IMR-90 (cell line): ENCODE results near the gene EIF3A. TPM values are rescaled to one million over a fixed set of nuclear protein-coding genes. Genes with fewer than 3 reads are reported as not detected.

Experiments used
- ATAC-seq: fragments of 200-7000 bp; cut with Tn5 transposase; 2 replicates; pipeline ENCODE4 v1.9.1; 2020; ENCODE audit warnings: low read depth, mild to moderate bottlenecking, moderate library complexity
- BruUV-seq: library from RNA; stranded (reverse); fragments of 400-500 nt; replicated peaks from 2 replicates; lab custom pipeline; 2021; lab: Mats Ljungman, UMichigan
- CTCF ChIA-PET: fragments of 300-600 bp; formaldehyde crosslinking; extraction: SDS; loops from one replicate; lab custom pipeline; 2021; ENCODE audit warnings: antibody characterized with exemption; lab: Yijun Ruan, JAX
- POLR2A ChIA-PET: fragments of 300-600 bp; sonication (Branson Sonifier 250); formaldehyde crosslinking; loops from one replicate; lab custom pipeline; 2022; ENCODE audit warnings: antibody characterized with exemption; ENCODE audit not compliant: unreplicated experiment; lab: Charles Lee
- DNase-seq: peaks from one replicate; pipeline ENCODE4 v3.0.0; 2013
- H2AFZ ChIP-seq: replicated peaks from 2 replicates; pipeline ENCODE3; 2013; ENCODE audit warnings: low read length, mild to moderate bottlenecking; ENCODE audit not compliant: poor library complexity
- H2AK5ac ChIP-seq: 2 replicates; pipeline ENCODE4 v1.6.1; 2013; ENCODE audit warnings: low read depth, low read length, inconsistent platforms
- H2AK9ac ChIP-seq: replicated peaks from 2 replicates; pipeline ENCODE3; 2013; ENCODE audit warnings: mild to moderate bottlenecking, low read depth, low read length, moderate library complexity; ENCODE audit not compliant: poor library complexity
- H2BK120ac ChIP-seq: 2 replicates; pipeline ENCODE4 v1.6.1; 2013; ENCODE audit warnings: low read depth, low read length, inconsistent platforms
- H2BK15ac ChIP-seq: 3 replicates; pipeline ENCODE4 v1.6.1; 2013; ENCODE audit warnings: low read depth, low read length, inconsistent platforms
- H2BK20ac ChIP-seq: 2 replicates; pipeline ENCODE4 v1.6.1; 2013; ENCODE audit warnings: low read depth, mild to moderate bottlenecking, inconsistent platforms, low read length, moderate library complexity
- H2BK5ac ChIP-seq: 2 replicates; pipeline ENCODE4 v1.6.1; 2013; ENCODE audit warnings: mild to moderate bottlenecking, low read depth, low read length, inconsistent platforms; ENCODE audit not compliant: poor library complexity, severe bottlenecking
- H3K14ac ChIP-seq: replicated peaks from 2 replicates; pipeline ENCODE4 v1.6.1; 2013; ENCODE audit warnings: low read depth, low read length, inconsistent platforms
- H3K18ac ChIP-seq: 2 replicates; pipeline ENCODE4 v1.6.1; 2013; ENCODE audit warnings: low read depth, low read length, control low read depth
- H3K23ac ChIP-seq: 2 replicates; pipeline ENCODE4 v1.6.1; 2013; ENCODE audit warnings: low read depth, low read length, inconsistent platforms
- H3K27ac ChIP-seq: 2 replicates; pipeline ENCODE4 v1.5.1; 2013; ENCODE audit warnings: mild to moderate bottlenecking, control low read depth, low read length; ENCODE audit not compliant: insufficient read depth
- H3K27me3 ChIP-seq: 2 replicates; pipeline ENCODE4 v1.6.1; 2013; ENCODE audit warnings: low read length; ENCODE audit not compliant: control insufficient read depth, insufficient read depth
- H3K36me3 ChIP-seq: 2 replicates; pipeline ENCODE4 v1.6.1; 2013; ENCODE audit warnings: low read length, mixed read lengths; ENCODE audit not compliant: control insufficient read depth, insufficient read depth
- H3K4ac ChIP-seq: 2 replicates; pipeline ENCODE4 v1.6.1; 2013; ENCODE audit warnings: low read depth, low read length, inconsistent platforms
- H3K4me1 ChIP-seq: 2 replicates; pipeline ENCODE4 v1.6.1; 2013; ENCODE audit warnings: low read length, mixed read lengths; ENCODE audit not compliant: control insufficient read depth, insufficient read depth
- H3K4me2 ChIP-seq: 2 replicates; pipeline ENCODE4 v1.6.1; 2013; ENCODE audit warnings: low read depth, mild to moderate bottlenecking, control low read depth, low read length, moderate library complexity
- H3K4me3 ChIP-seq: 2 replicates; pipeline ENCODE4 v1.5.1; 2013; ENCODE audit warnings: low read depth, mild to moderate bottlenecking, control low read depth, low read length, moderate library complexity; ENCODE audit not compliant: insufficient read depth
- H3K56ac ChIP-seq: 2 replicates; pipeline ENCODE4 v1.6.1; 2013; ENCODE audit warnings: low read length, inconsistent platforms; ENCODE audit not compliant: insufficient read depth; ENCODE audit errors: extremely low read depth
- H3K79me1 ChIP-seq, 2 experiments: 2 replicates each; pipeline ENCODE4 v1.6.1; 2013; ENCODE audit warnings: low read length in 2 of 2, inconsistent platforms in 1 of 2, low read depth in 1 of 2
- H3K9ac ChIP-seq: 2 replicates; pipeline ENCODE4 v1.6.1; 2013; ENCODE audit warnings: low read depth, low read length, control low read depth
- H3K9me1 ChIP-seq: 2 replicates; pipeline ENCODE4 v1.6.1; 2013; ENCODE audit warnings: low read length, inconsistent platforms; ENCODE audit not compliant: insufficient read depth
- H3K9me3 ChIP-seq: 2 replicates; pipeline ENCODE4 v1.6.1; 2013; ENCODE audit warnings: low read length; ENCODE audit not compliant: control insufficient read depth, insufficient read depth
- H4K20me1 ChIP-seq: 2 replicates; pipeline ENCODE4 v1.6.1; 2013; ENCODE audit warnings: low read length, inconsistent platforms; ENCODE audit not compliant: insufficient read depth
- H4K5ac ChIP-seq: 2 replicates; pipeline ENCODE4 v1.6.1; 2013; ENCODE audit warnings: mild to moderate bottlenecking, low read depth, low read length, control low read depth
- H4K8ac ChIP-seq, 2 experiments: 2 replicates each; pipeline ENCODE4 v1.6.1; 2013; ENCODE audit warnings: low read depth in 2 of 2, low read length in 2 of 2, control low read depth in 1 of 2, inconsistent platforms in 1 of 2
- H4K91ac ChIP-seq: 2 replicates; pipeline ENCODE4 v1.6.1; 2013; ENCODE audit warnings: low read depth, low read length, inconsistent platforms; ENCODE audit not compliant: insufficient read depth
- CHD1 ChIP-seq: IDR thresholded peaks from 2 replicates; pipeline ENCODE4 v1.6.1; 2012; ENCODE audit warnings: low read depth, low read length, improper control_type of control experiment
- MAZ ChIP-seq: IDR thresholded peaks from 2 replicates; pipeline ENCODE4 v1.6.1; 2012; ENCODE audit warnings: low read depth, mild to moderate bottlenecking, low read length, improper control_type of control experiment, moderate library complexity, borderline replicate concordance
- POLR2A ChIP-seq: IDR thresholded peaks from 2 replicates; pipeline ENCODE4 v1.6.1; 2012; ENCODE audit warnings: mild to moderate bottlenecking, low read depth, low read length
- RAD21 ChIP-seq: IDR thresholded peaks from 2 replicates; pipeline ENCODE4 v1.6.1; 2012; ENCODE audit warnings: low read length, improper control_type of control experiment
- RCOR1 ChIP-seq: IDR thresholded peaks from 2 replicates; pipeline ENCODE4 v1.6.1; 2012; ENCODE audit warnings: mild to moderate bottlenecking, low read length, improper control_type of control experiment; ENCODE audit not compliant: insufficient replicate concordance
- SMC3 ChIP-seq: fragments of 150-350 bp; IDR thresholded peaks from 2 replicates; pipeline ENCODE4 v1.6.1; 2016; ENCODE audit warnings: low read depth, mild to moderate bottlenecking, antibody characterized with exemption, low read length, moderate library complexity
- USF2 ChIP-seq: fragments of 150-350 bp; IDR thresholded peaks from 2 replicates; pipeline ENCODE4 v1.6.1; 2017; ENCODE audit warnings: mild to moderate bottlenecking, antibody characterized with exemption, low read length, low read depth
- WGBS, 2 experiments: methylation state at CpG; one replicate each; pipeline versions ENCODE4 v1.1.5 to v1.1.7; 2013; ENCODE audit warnings: missing lambda C conversion rate in 2 of 2; ENCODE audit not compliant: insufficient read length in 1 of 2; ENCODE audit errors: extremely low coverage in 2 of 2; 5-methylcytosine and 5-hydroxymethylcytosine counted together
- dilution Hi-C: fragments of 300-500 bp; cut with HindIII; formaldehyde crosslinking; loops from one replicate; pipeline ENCODE4 v1.14.3; 2018; ENCODE audit warnings: low sequenced_read_pairs; ENCODE audit not compliant: unreplicated experiment
- in situ Hi-C: fragments of 300-500 bp; cut with MboI; formaldehyde crosslinking; loops from 3 replicates; pipeline ENCODE4 v1.14.3; 2019; ENCODE audit warnings: low sequenced_read_pairs, inconsistent platforms, mixed read lengths
- intact Hi-C: fragments of 100-400 bp; cut with micrococcal nuclease; formaldehyde crosslinking; loops from 2 replicates; pipeline ENCODE4 v1.10.0; 2022
- polyA plus RNA-seq, 3 experiments: library from polyadenylated mRNA; depleted of rRNA; stranded (reverse); fragments of >200 nt; gene quantifications; 2 replicates each; pipeline ENCODE4 v1.2.3, GENCODE V29; 2012; ENCODE audit warnings: low replicate concordance in 1 of 3
- total RNA-seq: library from RNA; depleted of rRNA; stranded (reverse); fragments of >200 nt; gene quantifications from 2 replicates; pipeline ENCODE4 v1.2.3, GENCODE V29; 2012

The EIF3A gene
- total and polyA plus RNA-seq, 2 of the 4 experiments (the other 2 are of a cell fraction), result 49.6 to 145 TPM

- Histone ChIP-seq H4K91ac (no peak overlapping the region), H3K36me3 (no peaks in the 10 kb centered on the region), H3K9ac (no peak overlapping the region), H3K4me3 (no peak overlapping the region), H2AK5ac (no peak overlapping the region), H4K20me1 (peaks cover 30% of the 10 kb centered on the region), H3K27ac (no peak overlapping the region), H2AK9ac (no peak overlapping the region), H4K8ac (no peak overlapping the region), H3K27me3 (peaks cover 6% of the 10 kb centered on the region; the same call in 1 of the 2 replicates), H2BK15ac (no peak overlapping the region), H3K9me1 (peaks cover 10% of the 10 kb centered on the region; the same call in 1 of the 2 replicates), H4K5ac (no peak overlapping the region), H2BK5ac (no peak overlapping the region), H3K4me1 (peaks cover 16% of the 10 kb centered on the region), H3K23ac (no peak overlapping the region), H3K4me2 (no peak overlapping the region), H3K4ac (no peak overlapping the region), H2AFZ (no peak overlapping the region), H3K14ac (no peak overlapping the region), H3K18ac (no peak overlapping the region), H3K9me3 (no peaks in the 10 kb centered on the region), H3K56ac (no peak overlapping the region), H2BK20ac (no peak overlapping the region), H2BK120ac (no peak overlapping the region), H3K79me1 (peaks cover 0 to 2% of the 10 kb centered on the region in 2 experiments; a peak in 1 of 4 replicates)
- no peak for TF ChIP-seq SMC3
- TF ChIP-seq RCOR1, result no peak
- no peak for TF ChIP-seq MAZ
- no peak for TF ChIP-seq USF2
- no peak for TF ChIP-seq CHD1
- no peak for TF ChIP-seq RAD21
- no peak for TF ChIP-seq POLR2A
- ChIA-PET CTCF (no interaction called here), POLR2A (no interaction called here)
- DNase-seq, result no peak
- intact Hi-C loops, result loop anchor here (10.0 kb wide), 1 partner anchor 302 kb away; no protein-coding TSS in a partner anchor
- no peak for ATAC-seq
- 100% methylated on average over 2 of the region's 18 CpGs; no CpG with 5 or more reads in 1 of the 2 experiments for WGBS, 2 experiments
- dilution Hi-C loops, result no loop called here
- in situ Hi-C loops, result loop anchor here (10.0 kb wide), 1 partner anchor 272 kb away; the partner anchor contains the start of gene CACUL1
- no TSS peak for BruUV-seq
Observed at GRCh38 chr10:119026301-119027110, 54.1 kb downstream of the EIF3A start.
